Measurements from ENCODE around the gene ACOXL. TPM values are rescaled to one million over a fixed set of nuclear protein-coding genes. Genes with fewer than 3 reads are reported as not detected.

Gene ACOXL
- total and polyA plus RNA-seq, 3 donors from 2014 or later, result 4.9 to 7.9 (median 5.3) TPM

DNA sequence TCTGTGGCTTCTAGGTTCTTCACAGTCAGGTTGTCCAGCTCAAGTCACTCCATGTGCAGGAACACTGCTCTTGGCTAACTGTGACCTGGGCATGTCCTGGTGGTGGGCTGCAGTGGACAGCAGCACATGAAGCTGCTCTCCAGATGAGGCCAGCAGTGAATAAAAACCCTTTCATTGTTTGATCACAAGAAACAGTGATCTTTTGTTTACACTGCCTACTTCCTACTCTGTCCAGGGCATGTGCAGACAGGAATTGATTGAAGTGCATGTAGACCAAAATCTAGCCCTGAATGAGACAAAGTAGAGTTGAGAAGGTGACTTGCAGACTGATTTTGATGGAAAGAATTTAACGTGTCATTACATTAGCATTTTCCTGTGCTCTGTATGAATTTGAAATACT lies 423.2 kb downstream of the ACOXL start:
- Histone ChIP-seq H3K4me3 (no peak overlapping the region), H3K27ac (no peak overlapping the region), H3K9me3 (no peaks in the 10 kb centered on the region), H3K4me1 (no peaks in the 10 kb centered on the region), H3K27me3 (no peaks in the 10 kb centered on the region), H3K36me3 (ENCODE audit: low read depth, missing control alignments) (no peaks in the 10 kb centered on the region)
- DNase-seq, result no peak
- intact Hi-C loops (cut with DNase I; ENCODE audit: low total_unique reads), result no loop called here
- WGBS, 2 donors, result 81 to 82% methylated on average over 1 of the region's 1 CpG
- TF ChIP-seq, protein P1, sequence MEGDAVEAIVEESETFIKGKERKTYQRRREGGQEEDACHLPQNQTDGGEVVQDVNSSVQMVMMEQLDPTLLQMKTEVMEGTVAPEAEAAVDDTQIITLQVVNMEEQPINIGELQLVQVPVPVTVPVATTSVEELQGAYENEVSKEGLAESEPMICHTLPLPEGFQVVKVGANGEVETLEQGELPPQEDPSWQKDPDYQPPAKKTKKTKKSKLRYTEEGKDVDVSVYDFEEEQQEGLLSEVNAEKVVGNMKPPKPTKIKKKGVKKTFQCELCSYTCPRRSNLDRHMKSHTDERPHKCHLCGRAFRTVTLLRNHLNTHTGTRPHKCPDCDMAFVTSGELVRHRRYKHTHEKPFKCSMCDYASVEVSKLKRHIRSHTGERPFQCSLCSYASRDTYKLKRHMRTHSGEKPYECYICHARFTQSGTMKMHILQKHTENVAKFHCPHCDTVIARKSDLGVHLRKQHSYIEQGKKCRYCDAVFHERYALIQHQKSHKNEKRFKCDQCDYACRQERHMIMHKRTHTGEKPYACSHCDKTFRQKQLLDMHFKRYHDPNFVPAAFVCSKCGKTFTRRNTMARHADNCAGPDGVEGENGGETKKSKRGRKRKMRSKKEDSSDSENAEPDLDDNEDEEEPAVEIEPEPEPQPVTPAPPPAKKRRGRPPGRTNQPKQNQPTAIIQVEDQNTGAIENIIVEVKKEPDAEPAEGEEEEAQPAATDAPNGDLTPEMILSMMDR (IDR thresholded peaks at IDR 0.05), result no peak
- no peak for TF ChIP-seq POLR2A (IDR thresholded peaks at IDR 0.05)

DNA sequence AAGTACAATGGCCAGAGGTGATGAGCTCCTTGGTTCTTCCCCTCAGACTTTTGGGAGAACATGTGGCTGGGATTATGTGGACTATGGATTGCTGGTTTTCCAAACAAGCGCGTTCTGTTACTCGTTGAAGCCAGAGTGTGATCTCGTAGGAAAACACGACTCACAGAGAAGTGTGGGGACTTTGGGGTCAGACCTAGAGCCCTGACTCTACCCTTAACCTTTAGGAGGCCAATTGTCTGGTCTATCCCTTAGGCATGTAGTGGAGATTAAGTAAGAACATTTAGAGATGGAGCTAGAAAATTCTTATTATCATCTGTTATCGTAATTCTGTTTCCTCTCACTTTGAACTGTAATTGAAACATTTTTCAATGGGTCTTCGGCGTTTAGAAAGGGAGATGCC lies 424.2 kb downstream of the ACOXL start:
- Histone ChIP-seq H3K27ac (no peak overlapping the region), H3K4me1 (no peaks in the 10 kb centered on the region), H3K4me3 (no peak overlapping the region), H3K27me3 (no peaks in the 10 kb centered on the region), H3K9me3 (no peaks in the 10 kb centered on the region), H3K36me3 (ENCODE audit: low read depth, missing control alignments) (no peaks in the 10 kb centered on the region)
- TF ChIP-seq POLR2A (IDR thresholded peaks at IDR 0.05), result no peak
- TF ChIP-seq, protein P1 (IDR thresholded peaks at IDR 0.05), result no peak
- intact Hi-C loops (cut with DNase I; ENCODE audit: low total_unique reads), result no loop called here
- WGBS, 2 donors, result 87 to 88% methylated on average over 8 of the region's 8 CpGs
- DNase-seq, result no peak

DNA sequence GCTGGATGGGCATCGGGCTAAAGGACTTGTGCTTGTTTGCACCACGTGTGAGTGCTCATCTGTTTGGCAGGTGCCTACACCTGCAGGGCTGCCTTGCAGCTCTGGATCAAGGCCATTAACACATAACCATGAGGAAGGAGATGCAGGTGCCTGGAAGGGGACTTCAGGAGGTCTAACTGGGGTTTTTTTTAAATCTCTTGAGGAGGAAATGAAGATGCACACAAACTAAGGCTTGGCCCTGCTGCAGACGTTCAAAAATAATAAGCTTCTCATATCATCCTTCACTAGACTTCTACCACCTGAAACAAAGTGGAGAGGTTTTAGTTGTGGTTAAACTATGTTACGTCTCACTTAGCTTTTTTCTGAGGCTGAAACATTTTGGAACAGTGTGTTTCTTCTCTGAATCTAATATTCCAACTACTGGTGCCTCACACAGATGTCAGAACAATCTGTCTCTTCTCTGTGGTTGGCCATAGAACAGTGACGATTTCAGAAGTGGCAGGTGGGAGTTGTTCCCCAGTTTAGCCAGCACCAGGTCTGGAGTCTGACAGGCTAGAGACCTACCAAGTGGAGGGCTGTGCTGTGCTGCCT lies 424.8 kb downstream of the ACOXL start:
- no peaks in the 10 kb centered on the region for H3K27me3 ChIP-seq
- WGBS, 2 donors, result 81 to 84% methylated on average over 5 of the region's 5 CpGs
- H3K4me1 ChIP-seq, result no peaks in the 10 kb centered on the region
- no peak overlapping the region for H3K4me3 ChIP-seq
- H3K27ac ChIP-seq, result no peak overlapping the region
- TF ChIP-seq POLR2A (IDR thresholded peaks at IDR 0.05), result no peak
- TF ChIP-seq, protein P1 (IDR thresholded peaks at IDR 0.05), result no peak
- H3K36me3 ChIP-seq (ENCODE audit: low read depth, missing control alignments), result no peaks in the 10 kb centered on the region
- intact Hi-C loops (cut with DNase I; ENCODE audit: low total_unique reads), result no loop called here
- no peaks in the 10 kb centered on the region for H3K9me3 ChIP-seq
- DNase-seq, result no peak

DNA sequence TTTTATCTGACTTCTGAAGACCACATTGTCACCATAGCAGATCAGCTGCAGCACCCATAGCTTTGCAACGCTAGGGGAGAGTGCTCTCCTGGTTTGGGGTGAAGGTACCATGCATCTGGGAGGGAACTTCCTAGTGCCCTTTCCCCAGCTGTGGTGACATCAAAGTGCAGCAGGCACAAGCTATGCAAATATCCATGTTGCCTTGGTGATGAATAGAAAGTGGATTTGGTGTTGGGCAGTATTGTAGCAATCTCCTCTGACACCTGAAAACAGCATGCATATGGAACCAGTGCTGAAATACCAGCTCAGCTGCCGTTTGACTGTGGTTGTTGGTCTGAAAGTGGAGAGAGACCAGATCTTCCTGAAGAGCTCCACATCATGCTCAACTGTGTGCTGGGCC lies 425.4 kb downstream of the ACOXL start:
- no peak for DNase-seq
- no peak overlapping the region for H3K27ac ChIP-seq
- H3K27me3 ChIP-seq, result no peaks in the 10 kb centered on the region
- H3K4me1 ChIP-seq, result no peaks in the 10 kb centered on the region
- no peak overlapping the region for H3K4me3 ChIP-seq
- WGBS, 2 donors, result 98 to 100% methylated on average over 2 of the region's 2 CpGs
- H3K9me3 ChIP-seq, result no peaks in the 10 kb centered on the region
- no peaks in the 10 kb centered on the region for H3K36me3 ChIP-seq (ENCODE audit: low read depth, missing control alignments)
- intact Hi-C loops (cut with DNase I; ENCODE audit: low total_unique reads), result no loop called here
- TF ChIP-seq, protein P1 (IDR thresholded peaks at IDR 0.05), result no peak
- no peak for TF ChIP-seq POLR2A (IDR thresholded peaks at IDR 0.05)

DNA sequence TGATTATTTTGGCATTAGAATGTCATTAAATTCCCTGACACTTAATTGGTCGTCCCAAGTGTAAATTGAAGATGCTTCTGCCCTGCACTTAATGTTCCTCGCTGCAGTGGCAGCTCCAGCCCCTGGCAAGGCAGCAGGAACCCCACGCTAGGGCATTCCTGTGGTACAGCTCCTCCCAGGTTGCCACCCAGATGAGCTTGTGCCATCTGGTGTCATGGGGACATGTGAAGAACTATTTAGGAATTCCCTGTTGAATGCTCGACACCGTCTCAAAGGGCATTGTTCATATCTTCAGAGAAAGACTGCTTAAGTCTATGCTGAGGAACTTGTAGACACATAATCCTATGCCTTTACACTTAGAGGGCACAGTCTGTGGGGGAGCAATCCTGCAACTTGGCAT lies 427.3 kb downstream of the ACOXL start:
- H3K4me3 ChIP-seq, result no peak overlapping the region
- intact Hi-C loops (cut with DNase I; ENCODE audit: low total_unique reads), result no loop called here
- TF ChIP-seq POLR2A (IDR thresholded peaks at IDR 0.05), result no peak
- TF ChIP-seq, protein P1 (IDR thresholded peaks at IDR 0.05), result no peak
- no peaks in the 10 kb centered on the region for H3K27me3 ChIP-seq
- DNase-seq, result no peak
- H3K27ac ChIP-seq, result no peak overlapping the region
- H3K36me3 ChIP-seq (ENCODE audit: low read depth, missing control alignments), result no peaks in the 10 kb centered on the region
- no peaks in the 10 kb centered on the region for H3K4me1 ChIP-seq
- 84 to 94% methylated on average over 5 of the region's 5 CpGs for WGBS, 2 donors
- no peaks in the 10 kb centered on the region for H3K9me3 ChIP-seq

Measured in testis (tissue), 3 donors.